Adrenal gland (tissue), 12 donors: Measurements from ENCODE around the gene TRIM27. TPM values are rescaled to one million over a fixed set of nuclear protein-coding genes. Genes with fewer than 3 reads are reported as not detected.

Experiments
- DNase-seq, 7 donors: peaks; one replicate each; pipeline ENCODE4 v3.0.0-alpha.2; 2019 to 2020
- H3K27ac ChIP-seq, 5 donors: fragments of 200-600 bp; sonication (generic) in 4 of 5; 1 replicate in 3 of 5; 2 replicates in 2 of 5; pipeline versions ENCODE4 v1.5.1 to v1.8.0; 2016 to 2020; ENCODE audit warnings: mild to moderate bottlenecking in 1 of 5
- H3K27me3 ChIP-seq: fragments of 200-600 bp; 2 replicates; pipeline ENCODE4 v1.8.0; 2021
- H3K36me3 ChIP-seq, 2 donors: fragments of 200-600 bp; replicated peaks in 1 of 2; 1 replicate in 1 of 2; 2 replicates in 1 of 2; pipeline versions ENCODE4 v1.5.1 to v1.8.0; 2018 to 2022
- H3K4me1 ChIP-seq, 2 donors: fragments of 200-600 bp; replicated peaks in 1 of 2; 1 replicate in 1 of 2; 2 replicates in 1 of 2; pipeline versions ENCODE4 v1.5.1 to v1.8.0; 2018 to 2021
- H3K4me3 ChIP-seq, 4 donors: fragments of 200-600 bp; sonication (generic) in 3 of 4; one replicate each; pipeline ENCODE4 v1.5.1; 2016 to 2018
- H3K9me3 ChIP-seq, 3 donors: fragments of 200-600 bp; sonication (generic) in 1 of 3; replicated peaks in 1 of 3; 1 replicate in 2 of 3; 2 replicates in 1 of 3; pipeline versions ENCODE4 v1.5.1 to v1.8.0; 2016 to 2021
- POLR2A ChIP-seq, 2 donors: fragments of 450-650 bp; IDR thresholded peaks; one replicate each; pipeline ENCODE4 v1.6.1; 2017; ENCODE audit warnings: antibody characterized with exemption in 2 of 2, mild to moderate bottlenecking in 2 of 2, moderate library complexity in 1 of 2
- WGBS, 4 donors: extraction: QIAGEN DNeasy Blood & Tissue Kit in 2 of 4; methylation state at CpG; one replicate each; pipeline versions ENCODE4 v1.1.5 to v1.1.7; 2013 to 2017; 5-methylcytosine and 5-hydroxymethylcytosine counted together
- intact Hi-C, 2 donors: fragments of 100-400 bp; cut with DNase I; formaldehyde crosslinking; loops; one replicate each; pipeline versions ENCODE4 v1.14.1 to v1.15.0; 2022 to 2023
- polyA plus RNA-seq, 3 donors: library from polyadenylated mRNA; stranded (reverse); fragments of 200-250 nt in 2 of 3; fragments of 350-450 nt in 1 of 3; fragmentation: Illumina TruSeq in 1 of 3; extraction: RNeasy Lipid Tissue Mini Kit (QIAGEN cat#74804) in 1 of 3; gene quantifications; one replicate each; pipeline ENCODE4 v1.2.3, GENCODE V29; 2013 to 2014
- total RNA-seq, 9 donors: library from RNA; depleted of rRNA in 4 of 9; stranded (reverse); fragments of >200 nt in 4 of 9; fragments of 120-200 nt in 1 of 9; fragmentation: NEBNext Ultra II Directional in 1 of 9; extraction: Animal tissue kit (Norgen Biotek cat#: 25700) in 1 of 9; gene quantifications; one replicate each; pipeline versions ENCODE4 v1.1.0 to v1.2.4, GENCODE V29; 2013 to 2023
- TF ChIP-seq, protein P1 (sequence below), 6 experiments: fragments of 450-650 bp in 4 of 6; fragments of 200-600 bp in 2 of 6; sonication (generic) in 1 of 6; IDR thresholded peaks; 1 replicate in 5 of 6; 2 replicates in 1 of 6; pipeline versions ENCODE4 v1.5.1 to v1.8.0; 2016 to 2021; ENCODE audit warnings: antibody characterized with exemption in 6 of 6, mild to moderate bottlenecking in 2 of 6, moderate library complexity in 1 of 6
- donor health status: healthy with polysubstance abuse.
- donor health status: Bipolar disorder and iron deficiency.
- donor health status: DM: yes; HTN: yes; CAD: no.
- donor health status: DM: no; HTN: no; CAD: no.
- donor health status: DM: no; HTN: no; CAD: no.
- donor health status: DM: yes; HTN: yes; CAD: no.

The TRIM27 gene
- total and polyA plus RNA-seq, 12 donors: 38.3 to 72.2 (median 49.7) TPM

DNA sequence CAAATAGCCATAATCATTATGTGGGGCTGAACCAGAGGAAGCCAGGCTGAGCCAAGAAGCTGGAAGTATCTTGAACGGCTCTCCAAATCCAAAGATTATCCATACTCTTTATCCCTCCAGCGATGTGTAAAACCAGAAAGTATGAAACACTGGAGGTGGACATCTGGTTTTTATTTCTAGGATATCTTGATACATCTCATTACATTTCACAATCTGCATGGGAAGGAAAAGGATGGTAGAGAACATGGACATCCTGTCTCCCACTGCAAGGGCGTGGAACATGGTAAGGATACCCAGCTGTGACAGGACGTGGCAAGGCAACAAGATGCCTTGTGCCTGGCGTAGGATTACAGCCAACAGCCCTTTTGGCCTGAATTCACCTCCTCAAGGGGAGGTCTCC is 20.1 kb downstream of the TRIM27 start:
- no peak for DNase-seq
- H3K9me3 ChIP-seq: no peaks in the 10 kb centered on the region
- no peak for TF ChIP-seq POLR2A (IDR thresholded peaks at IDR 0.05)
- TF ChIP-seq, protein P1, sequence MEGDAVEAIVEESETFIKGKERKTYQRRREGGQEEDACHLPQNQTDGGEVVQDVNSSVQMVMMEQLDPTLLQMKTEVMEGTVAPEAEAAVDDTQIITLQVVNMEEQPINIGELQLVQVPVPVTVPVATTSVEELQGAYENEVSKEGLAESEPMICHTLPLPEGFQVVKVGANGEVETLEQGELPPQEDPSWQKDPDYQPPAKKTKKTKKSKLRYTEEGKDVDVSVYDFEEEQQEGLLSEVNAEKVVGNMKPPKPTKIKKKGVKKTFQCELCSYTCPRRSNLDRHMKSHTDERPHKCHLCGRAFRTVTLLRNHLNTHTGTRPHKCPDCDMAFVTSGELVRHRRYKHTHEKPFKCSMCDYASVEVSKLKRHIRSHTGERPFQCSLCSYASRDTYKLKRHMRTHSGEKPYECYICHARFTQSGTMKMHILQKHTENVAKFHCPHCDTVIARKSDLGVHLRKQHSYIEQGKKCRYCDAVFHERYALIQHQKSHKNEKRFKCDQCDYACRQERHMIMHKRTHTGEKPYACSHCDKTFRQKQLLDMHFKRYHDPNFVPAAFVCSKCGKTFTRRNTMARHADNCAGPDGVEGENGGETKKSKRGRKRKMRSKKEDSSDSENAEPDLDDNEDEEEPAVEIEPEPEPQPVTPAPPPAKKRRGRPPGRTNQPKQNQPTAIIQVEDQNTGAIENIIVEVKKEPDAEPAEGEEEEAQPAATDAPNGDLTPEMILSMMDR (IDR thresholded peaks at IDR 0.05): no peak
- no peaks in the 10 kb centered on the region for H3K27me3 ChIP-seq
- H3K4me3 ChIP-seq: no peak overlapping the region
- no peaks in the 10 kb centered on the region for H3K4me1 ChIP-seq
- peaks cover 0 to 79% of the 10 kb centered on the region in 2 donors for H3K36me3 ChIP-seq
- intact Hi-C loops: no loop called here
- 93 to 97% (median 95%) methylated on average over 5 of the region's 5 CpGs for WGBS, 4 donors
- H3K27ac ChIP-seq: no peak overlapping the region

DNA sequence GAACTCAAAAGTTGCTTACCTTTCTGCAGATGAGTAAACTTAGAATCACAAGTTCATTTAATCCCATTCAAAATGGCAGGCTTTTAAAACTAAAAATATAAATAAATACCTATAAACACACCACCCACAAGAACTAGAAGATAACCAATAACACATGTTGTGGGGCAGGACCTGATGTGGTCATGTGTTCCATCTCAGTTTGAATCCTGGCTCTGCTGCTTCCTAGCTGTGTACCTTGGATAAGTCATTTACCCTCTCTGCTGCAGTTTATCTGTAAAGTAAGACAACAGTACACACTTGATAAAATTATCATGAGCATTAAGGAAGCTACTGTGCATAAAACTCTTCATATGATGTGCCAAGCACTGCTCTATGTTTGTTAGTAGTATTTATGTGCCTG is 22.0 kb downstream of the TRIM27 start:
- TF ChIP-seq POLR2A (IDR thresholded peaks at IDR 0.05): no peak
- TF ChIP-seq, protein P1 (IDR thresholded peaks at IDR 0.05): no peak
- H3K27me3 ChIP-seq: no peaks in the 10 kb centered on the region
- no peak overlapping the region for H3K27ac ChIP-seq
- H3K4me1 ChIP-seq: peaks cover 8 to 9% of the 10 kb centered on the region in 2 donors
- H3K36me3 ChIP-seq: peaks cover 0 to 60% of the 10 kb centered on the region in 2 donors
- no peaks in the 10 kb centered on the region for H3K9me3 ChIP-seq
- no peak overlapping the region for H3K4me3 ChIP-seq
- DNase-seq: no peak
- intact Hi-C loops: no loop called here

DNA sequence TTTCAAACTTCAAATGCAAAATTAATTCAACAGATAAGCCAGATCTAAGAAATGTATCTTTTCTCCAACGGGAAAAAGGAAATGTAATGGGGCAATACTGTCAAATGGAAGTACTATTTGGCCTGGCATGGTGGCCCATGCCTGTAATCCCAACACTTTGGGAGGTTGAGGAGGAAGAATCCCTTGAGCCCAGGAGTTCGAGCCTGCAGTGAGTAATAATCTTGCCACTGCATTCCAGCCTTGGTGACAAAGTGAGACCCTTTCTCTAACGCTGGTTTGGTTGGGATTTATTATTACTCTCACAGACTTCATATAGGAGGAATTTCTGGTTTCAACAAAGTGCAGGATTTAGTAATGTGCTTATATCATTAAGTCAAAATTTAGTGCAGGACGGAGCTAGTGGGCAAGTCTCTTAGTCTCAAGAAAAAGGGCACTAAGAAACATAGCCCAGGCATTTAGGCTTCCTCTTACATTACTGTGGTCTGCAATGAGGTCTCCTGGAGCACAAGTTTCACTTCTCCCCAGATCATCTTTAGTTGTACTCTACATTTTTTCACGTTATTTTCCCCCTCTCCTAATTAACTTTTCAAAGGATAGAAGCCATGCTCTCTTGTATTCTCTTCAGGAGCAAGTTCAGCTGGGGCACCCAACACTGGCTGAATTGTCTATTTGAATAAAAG is 23.1 kb downstream of the TRIM27 start:
- peaks cover 0 to 52% of the 10 kb centered on the region in 2 donors for H3K36me3 ChIP-seq
- intact Hi-C loops: no loop called here
- peaks cover 8 to 9% of the 10 kb centered on the region in 2 donors for H3K4me1 ChIP-seq
- no peaks in the 10 kb centered on the region for H3K9me3 ChIP-seq
- TF ChIP-seq, protein P1 (IDR thresholded peaks at IDR 0.05): no peak
- no peak for TF ChIP-seq POLR2A (IDR thresholded peaks at IDR 0.05)
- H3K27ac ChIP-seq: no peak overlapping the region
- H3K4me3 ChIP-seq: no peak overlapping the region
- DNase-seq: no peak
- no peaks in the 10 kb centered on the region for H3K27me3 ChIP-seq
- WGBS, 4 donors: 74 to 80% (median 78%) methylated on average over 5 of the region's 5 CpGs

DNA sequence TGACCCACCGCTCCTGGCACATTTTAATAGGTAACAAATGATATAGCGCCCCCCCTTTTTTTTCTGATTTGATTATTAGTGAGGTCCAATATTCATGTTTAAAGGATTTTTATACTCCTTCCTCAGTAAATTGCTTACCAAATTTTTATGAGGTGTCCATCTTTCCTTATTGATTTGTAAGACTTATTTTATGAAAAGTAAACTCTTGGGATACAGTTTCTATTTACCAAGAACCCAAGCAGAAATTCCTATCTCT is 25.1 kb downstream of the TRIM27 start:
- no peak for TF ChIP-seq POLR2A (IDR thresholded peaks at IDR 0.05)
- TF ChIP-seq, protein P1 (IDR thresholded peaks at IDR 0.05): no peak
- peaks cover 0 to 31% of the 10 kb centered on the region in 2 donors for H3K36me3 ChIP-seq
- peaks cover 8 to 9% of the 10 kb centered on the region in 2 donors for H3K4me1 ChIP-seq
- no peaks in the 10 kb centered on the region for H3K9me3 ChIP-seq
- intact Hi-C loops: no loop called here
- no peak overlapping the region for H3K4me3 ChIP-seq
- H3K27ac ChIP-seq: no peak overlapping the region
- 63 to 76% (median 73%) methylated on average over 2 of the region's 2 CpGs for WGBS, 4 donors
- no peaks in the 10 kb centered on the region for H3K27me3 ChIP-seq
- DNase-seq: no peak
